Islet of Langerhans (tissue), 1 donor: ENCODE results near the gene CRHBP.
"Not testable (repeated sequence)": the region's sequence is repeated elsewhere in the genome, so short reads cannot be mapped to it uniquely, and the experiment has no call there.

ENCODE experiments used
- FAIRE-seq: peaks from one replicate; lab custom pipeline; 2011; peaks lifted over from hg19 to GRCh38; lab: Jason Lieb, UNC

CRHBP gene

DNA sequence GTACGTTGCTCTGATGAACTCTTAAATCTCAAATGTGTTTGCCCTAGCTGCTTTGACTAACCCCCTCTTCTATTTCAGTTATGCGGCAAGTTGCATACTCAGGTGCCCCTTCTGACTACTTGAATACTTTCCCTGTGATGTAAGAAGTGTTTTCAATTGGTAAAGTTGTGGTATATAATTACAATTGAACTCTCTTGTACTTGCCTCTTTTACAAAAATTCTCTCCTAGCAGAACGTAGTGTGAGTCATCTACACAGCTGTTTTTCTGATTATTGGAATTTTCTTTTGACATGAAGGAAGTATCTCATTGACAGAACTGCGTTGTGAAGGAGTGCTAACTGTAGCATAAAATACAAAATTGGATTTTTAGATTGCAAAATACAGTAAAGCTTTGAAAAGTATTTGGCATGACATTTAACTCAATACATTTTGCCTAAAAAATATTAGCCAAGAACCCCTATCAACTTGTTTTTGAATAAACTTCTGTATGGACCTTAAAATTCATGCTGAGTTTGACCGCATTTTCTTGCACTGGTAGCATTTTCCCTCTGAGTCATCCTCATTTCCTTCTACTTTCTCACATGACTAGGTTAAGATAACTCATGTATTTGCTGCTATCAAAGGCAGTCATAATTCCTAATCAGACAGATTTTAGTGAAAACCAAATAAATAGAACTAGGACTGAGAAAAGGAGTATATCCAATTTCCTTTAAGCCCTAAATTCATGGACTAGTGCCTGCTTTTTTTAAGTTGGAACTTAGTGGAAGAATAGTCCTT lies 6.3 kb downstream of the CRHBP start:
- FAIRE-seq: peak; percentile 66

DNA sequence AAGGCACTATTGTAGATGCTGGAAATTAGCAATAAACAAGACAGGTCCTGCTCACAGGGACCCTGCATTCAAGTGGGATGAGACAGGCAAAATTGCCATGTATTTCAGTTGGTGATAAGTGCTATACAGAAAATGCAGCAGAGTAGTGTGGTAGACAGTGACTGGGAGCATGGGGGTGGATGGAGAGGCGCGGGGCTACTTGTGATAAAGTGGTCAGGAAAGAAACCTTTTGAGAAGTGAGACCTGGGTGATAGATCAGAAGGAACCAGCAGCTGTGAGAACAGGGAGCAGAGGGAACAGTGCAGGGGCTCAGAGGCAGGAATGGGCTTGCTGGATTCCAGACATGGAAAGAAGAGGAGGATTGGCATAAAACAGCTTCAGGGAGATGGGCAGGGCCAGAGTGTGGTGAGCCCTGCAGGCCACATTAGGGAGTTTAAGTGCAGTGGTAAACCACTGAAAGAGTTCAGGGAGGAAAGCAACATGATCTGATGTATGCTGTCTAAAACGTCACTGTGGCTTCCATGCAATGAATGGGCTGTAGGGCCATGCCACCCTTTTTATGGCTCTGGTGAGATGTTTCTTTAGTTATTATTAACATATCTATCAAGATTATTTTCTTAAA lies 7.3 kb downstream of the CRHBP start:
- FAIRE-seq: no peak

GRCh38 chr5:76964060-76964459 lies 11.2 kb downstream of the CRHBP start:
- no peak for FAIRE-seq

DNA sequence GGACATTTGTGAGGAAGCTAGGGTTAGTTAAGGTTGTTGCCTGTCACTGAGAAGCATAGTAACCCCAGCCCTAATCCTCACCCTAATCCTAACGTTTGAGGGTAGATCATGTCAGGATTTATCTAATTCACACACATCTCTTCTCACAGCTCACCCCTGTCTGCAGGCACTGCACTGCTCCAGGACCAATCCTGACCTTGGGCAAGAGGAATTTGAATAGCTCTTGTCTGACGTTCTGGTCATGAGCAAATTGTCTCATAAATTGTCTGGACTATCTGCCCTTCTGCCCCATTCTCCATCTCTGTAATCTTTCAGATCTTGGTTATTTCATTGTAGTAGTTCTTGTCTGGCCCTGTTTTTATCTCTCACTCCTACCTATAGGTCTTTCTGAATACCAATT lies 18.7 kb downstream of the CRHBP start:
- FAIRE-seq: no peak

DNA sequence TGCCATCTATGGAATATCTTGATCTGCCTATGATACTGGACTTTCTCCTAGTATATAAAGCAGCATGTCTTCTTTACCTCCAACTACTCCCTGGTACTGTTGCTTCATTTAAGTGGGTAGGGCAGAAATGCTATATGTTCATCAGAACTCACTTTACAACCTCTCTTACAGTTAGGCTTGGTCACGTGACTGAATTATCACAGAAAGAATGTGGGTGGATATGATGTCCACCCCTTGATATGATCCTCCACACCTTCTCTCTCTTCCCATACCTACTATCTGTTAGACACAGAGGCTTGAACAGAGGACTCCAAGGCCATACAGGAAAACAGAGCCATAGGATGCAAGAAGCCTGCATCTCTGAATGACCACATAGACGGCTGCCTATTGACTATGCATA lies 19.8 kb downstream of the CRHBP start:
- no peak for FAIRE-seq

DNA sequence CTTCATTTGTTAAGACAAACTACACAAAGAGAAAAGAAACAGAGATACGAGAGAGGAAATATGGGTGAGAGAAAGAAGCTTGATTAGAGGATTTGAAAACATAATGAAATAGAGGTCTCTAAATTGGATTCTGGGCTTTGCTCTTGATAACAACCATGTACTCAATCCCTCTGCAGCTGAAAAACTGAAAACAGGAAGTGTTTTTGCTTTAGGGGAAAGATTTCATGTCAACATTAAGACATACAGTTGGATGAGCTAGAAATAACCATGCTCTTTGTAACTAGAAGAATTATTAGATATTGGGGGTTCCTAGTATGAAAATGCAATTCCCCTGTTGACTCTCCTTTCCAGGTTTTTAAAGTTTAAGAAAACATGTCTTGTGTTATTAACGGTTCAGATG lies 21.9 kb downstream of the CRHBP start:
- no peak for FAIRE-seq

GRCh38 chr5:76978869-76979268 lies 26.0 kb downstream of the CRHBP start:
- no peak for FAIRE-seq

DNA sequence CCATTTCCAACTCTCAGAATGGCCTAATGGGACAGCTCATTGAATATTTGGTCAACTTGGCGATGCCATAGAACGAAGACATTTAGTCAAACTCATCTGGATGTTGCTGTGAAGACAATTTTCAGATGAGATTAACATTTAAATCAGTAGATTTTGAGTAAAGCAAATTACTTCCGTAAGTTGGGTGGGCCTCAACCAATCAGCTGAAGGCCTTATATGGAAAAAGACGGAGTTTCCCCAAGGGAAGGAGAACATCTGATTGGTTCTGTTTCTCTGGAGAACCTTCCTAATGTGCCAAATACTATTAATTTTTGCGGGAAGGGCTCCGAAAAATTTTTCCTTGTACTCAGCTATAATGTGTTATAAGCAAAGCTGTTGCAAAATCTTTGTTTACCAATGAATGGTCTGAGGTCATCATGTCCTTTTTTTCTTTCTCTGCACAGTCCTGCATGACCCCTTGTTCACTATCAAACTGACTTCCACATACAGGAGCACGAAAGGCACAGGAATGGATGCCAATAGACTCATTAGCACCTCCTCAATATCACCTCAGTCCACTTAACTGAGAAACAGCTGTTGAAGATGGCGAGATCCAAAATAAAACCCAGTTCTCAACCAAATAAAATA lies 27.8 kb downstream of the CRHBP start:
- no peak for FAIRE-seq

DNA sequence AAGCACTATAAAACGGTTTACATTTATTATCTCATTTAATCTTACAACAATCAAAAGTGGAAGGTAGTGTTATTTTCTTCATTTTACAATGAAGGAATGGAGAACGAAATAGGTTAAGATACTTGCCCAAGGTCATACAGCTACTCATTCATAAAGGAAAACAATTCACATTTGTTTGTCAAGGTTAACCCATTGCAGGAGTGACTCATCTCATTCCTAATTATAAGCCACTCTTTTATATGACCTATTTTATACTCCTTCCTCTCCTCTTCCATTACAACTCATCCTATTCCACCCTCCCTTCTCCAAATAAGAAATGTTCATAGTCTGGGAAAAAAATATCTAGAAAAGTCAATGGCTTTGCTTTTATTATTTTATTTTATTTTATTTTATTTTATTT lies 29.6 kb downstream of the CRHBP start:
- FAIRE-seq: no peak

GRCh38 chr5:76983468-76983867 lies 30.6 kb downstream of the CRHBP start:
- no peak for FAIRE-seq

DNA sequence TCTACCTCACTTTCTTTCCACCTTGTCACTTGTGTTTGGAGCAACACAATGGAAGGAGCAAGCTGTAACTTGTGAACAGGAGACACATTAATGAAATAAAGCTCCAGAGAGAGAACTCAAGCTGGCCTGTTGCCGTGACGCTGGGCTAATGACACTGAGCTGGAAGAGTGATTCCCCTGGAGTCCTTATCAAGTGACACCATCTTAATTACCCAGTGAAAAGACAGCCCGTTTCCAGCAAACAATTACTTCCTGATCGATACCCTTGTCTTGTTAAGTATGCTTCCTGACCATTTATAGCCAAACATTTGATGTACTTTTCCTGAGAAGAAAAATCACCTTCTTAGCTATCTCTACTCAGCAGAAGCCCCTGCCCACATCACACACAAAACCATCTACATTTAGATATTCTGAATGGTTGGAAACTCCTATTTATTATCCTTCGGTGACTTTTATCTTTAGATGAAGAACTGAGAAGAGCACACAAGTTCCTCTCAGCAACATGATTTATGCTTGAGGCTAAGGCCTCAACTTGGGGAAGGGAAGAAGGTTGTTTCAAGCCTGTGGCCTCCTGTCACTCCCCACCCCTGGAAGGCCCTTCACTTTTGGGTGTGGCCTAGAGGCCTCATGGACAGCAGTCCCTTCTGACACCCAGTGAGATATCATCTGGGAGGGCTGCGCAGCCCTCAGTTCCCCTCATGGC lies 34.1 kb downstream of the CRHBP start:
- FAIRE-seq: no peak

DNA sequence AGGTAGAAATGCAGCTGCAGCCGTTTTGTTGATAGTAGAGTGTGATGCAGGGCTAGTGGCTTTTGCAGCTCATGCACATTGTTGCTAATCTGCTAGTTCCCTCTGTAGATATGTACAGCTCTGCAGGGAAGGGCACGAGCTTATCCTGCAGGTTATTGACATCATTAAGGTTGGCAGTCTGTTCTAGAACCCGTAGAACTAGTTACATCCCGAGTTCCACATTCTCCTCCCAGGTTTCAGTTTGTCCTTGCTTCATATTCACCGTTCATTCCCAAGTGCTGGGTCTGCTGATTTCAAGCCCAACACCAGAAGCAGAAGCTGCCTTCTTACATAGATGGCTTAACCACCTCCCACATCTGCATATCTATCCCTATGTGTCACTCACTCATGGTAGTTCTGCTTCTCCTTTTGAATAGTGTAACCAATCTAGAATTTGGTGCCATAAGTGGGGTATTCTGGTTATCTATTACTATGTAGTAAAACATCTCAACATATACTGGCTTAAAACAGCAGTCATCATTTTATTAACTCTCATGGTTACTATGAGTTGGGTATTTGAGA lies 38.1 kb downstream of the CRHBP start:
- no peak for FAIRE-seq

- FAIRE-seq: not testable (repeated sequence)
Observed at GRCh38 chr5:76993436-76993835, 40.6 kb downstream of the CRHBP start.

- FAIRE-seq: no peak
Observed at GRCh38 chr5:76994337-76994736, 41.5 kb downstream of the CRHBP start.

DNA sequence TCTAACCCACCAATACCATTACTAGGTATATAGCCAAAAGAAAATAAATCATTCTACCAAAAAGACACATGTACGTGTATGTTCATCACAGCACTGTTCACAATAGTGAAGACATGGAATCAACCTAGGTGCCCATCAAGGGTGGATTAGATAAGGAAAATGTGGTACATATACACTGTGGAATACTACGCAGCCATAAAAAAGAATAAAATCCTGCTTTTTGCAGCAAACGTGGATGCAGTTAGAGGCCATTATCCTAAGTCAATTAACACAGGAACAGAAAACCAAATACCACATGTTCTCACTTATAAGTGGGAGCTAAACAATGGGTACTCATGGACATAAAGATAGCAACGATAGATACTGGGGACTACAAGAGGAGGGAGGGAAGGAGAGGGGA lies 45.4 kb downstream of the CRHBP start:
- FAIRE-seq: not testable (repeated sequence)

DNA sequence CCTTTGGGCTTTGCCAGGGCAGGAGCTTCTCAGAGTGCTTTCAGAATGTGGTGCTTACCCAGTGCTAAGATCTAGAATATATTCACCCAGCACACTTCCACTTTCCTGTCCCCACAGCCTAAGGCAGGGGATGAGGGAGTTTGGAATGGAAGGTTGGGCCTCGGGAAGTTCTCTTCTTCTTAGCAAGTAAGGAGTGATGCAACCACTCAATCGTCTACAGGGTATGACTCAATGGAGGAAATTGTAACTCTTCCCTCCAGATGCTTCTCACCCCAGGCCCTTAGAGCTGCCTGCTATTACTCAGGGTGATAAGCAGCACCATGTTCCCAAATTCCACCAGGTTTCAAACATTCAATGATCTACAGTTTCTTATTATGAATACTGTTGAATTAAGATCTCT lies 46.6 kb downstream of the CRHBP start:
- no peak for FAIRE-seq

- no peak for FAIRE-seq
Observed at GRCh38 chr5:77003246-77003645, 50.4 kb downstream of the CRHBP start.

DNA sequence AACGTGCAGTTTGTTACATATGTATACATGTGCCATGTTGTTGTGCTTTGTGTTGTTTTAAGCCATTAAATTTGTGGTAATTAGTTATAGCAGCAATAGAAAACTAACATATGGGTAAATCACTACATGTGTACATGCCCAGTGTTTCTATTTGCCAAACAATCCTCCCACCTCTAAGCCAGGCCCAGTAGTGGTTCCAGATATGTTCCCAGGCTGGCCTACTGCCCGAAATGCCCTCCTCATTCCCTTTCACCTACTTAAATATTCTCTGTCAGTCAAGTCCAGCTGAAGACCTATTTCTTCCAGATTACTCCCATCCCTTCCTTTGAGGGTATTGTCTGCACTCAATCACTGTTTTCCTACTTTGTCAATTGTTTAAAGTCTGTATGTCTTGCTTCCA lies 53.3 kb downstream of the CRHBP start:
- no peak for FAIRE-seq

- no peak for FAIRE-seq
Observed at GRCh38 chr5:77008413-77008812, 55.6 kb downstream of the CRHBP start.

DNA sequence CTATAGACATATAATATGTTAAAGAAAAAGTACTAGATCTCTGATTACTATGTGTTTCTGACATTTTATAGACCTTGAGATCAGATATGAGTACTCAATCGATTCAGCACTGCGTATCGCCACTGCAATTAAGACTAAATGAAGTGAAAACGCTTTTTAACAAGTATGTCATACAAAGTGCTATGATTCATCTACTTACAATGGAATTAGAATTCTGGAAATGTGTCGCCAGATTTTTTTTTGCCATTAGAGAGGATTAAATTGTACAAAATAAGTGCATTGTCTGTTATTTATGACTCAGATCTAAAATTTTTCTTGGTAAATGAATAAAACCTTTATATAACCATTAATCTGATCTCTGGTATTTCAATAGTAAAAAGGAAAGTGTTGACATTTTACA lies 57.4 kb downstream of the CRHBP start:
- no peak for FAIRE-seq

DNA sequence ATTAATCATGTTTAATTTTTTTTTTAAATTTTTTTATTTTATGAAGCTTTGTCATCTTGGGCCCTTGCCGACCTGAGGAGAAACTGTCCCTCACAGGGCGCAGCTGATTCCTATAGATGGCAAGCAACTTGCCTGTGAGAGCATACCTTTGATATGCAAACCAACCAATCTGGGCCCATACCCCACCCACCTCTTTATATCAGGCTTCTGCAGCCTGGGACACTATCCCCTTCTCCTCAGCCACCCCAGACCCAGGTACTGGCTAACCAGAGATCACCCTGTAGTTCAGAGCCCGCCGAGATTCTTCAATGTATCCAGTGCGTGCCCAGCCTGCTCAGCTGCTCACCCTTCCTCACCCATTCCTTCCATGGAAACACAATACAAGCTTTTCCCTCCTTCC lies 58.7 kb downstream of the CRHBP start:
- FAIRE-seq: no peak

DNA sequence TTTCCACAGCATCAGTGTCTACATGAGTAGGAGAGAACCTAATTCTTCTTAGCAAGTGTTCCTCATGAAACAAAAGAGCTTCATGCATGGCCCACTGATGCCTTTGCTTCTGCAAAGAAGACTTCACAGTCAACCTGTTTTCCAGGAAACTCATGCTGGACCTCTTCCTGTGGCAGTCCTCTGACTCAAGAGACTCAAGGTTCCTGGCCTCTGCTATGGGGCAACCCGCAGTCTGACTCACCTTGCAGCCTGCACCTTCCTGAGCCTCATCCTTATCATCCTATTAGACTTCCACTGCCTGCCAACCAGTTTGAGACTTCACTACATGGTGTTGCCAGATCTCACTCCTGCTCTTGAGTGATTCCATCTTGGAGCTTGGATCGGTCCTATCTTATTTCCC lies 59.8 kb downstream of the CRHBP start:
- no peak for FAIRE-seq
